H9 (cell line): ENCODE measurements around the gene STRADA. TPM values are rescaled to one million over a fixed set of nuclear protein-coding genes. Genes with fewer than 3 reads are reported as not detected.

Experiments used
- DNase-seq: peaks from one replicate; pipeline ENCODE4 v3.0.0-alpha.2; 2017
- H2AFZ ChIP-seq: one replicate; pipeline ENCODE4 v1.6.1; 2013; ENCODE audit warnings: mild to moderate bottlenecking, low read length, control low read depth, moderate library complexity
- H2AK5ac ChIP-seq: 2 replicates; pipeline ENCODE4 v1.6.1; 2013; ENCODE audit warnings: low read length, control low read depth, mixed read lengths; ENCODE audit not compliant: insufficient read length
- H2BK120ac ChIP-seq: one replicate; pipeline ENCODE4 v1.6.1; 2013; ENCODE audit warnings: low read depth, mild to moderate bottlenecking, low read length, control low read depth, inconsistent platforms; ENCODE audit not compliant: poor library complexity, severe bottlenecking
- H2BK12ac ChIP-seq: 2 replicates; pipeline ENCODE4 v1.6.1; 2013; ENCODE audit warnings: low read length, control low read depth, mixed read lengths, low read depth; ENCODE audit not compliant: insufficient read length
- H2BK15ac ChIP-seq: 2 replicates; pipeline ENCODE4 v1.6.1; 2013; ENCODE audit warnings: low read depth, low read length, control low read depth
- H2BK20ac ChIP-seq: one replicate; pipeline ENCODE4 v1.6.1; 2013; ENCODE audit warnings: low read depth, mild to moderate bottlenecking, low read length, control low read depth, inconsistent platforms; ENCODE audit not compliant: poor library complexity, severe bottlenecking
- H2BK5ac ChIP-seq: 2 replicates; pipeline ENCODE4 v1.6.1; 2013; ENCODE audit warnings: low read length, control low read depth, mixed read lengths; ENCODE audit not compliant: insufficient read length
- H3K14ac ChIP-seq: 2 replicates; pipeline ENCODE4 v1.6.1; 2013; ENCODE audit warnings: low read length, control low read depth; ENCODE audit not compliant: insufficient read depth
- H3K18ac ChIP-seq: 2 replicates; pipeline ENCODE4 v1.6.1; 2013; ENCODE audit warnings: low read depth, mild to moderate bottlenecking, mixed read lengths, low read length, control low read depth; ENCODE audit not compliant: insufficient read length
- H3K23ac ChIP-seq: 2 replicates; pipeline ENCODE4 v1.6.1; 2013; ENCODE audit warnings: low read length, control low read depth, mixed read lengths, low read depth; ENCODE audit not compliant: insufficient read length
- H3K23me2 ChIP-seq: 2 replicates; pipeline ENCODE4 v1.6.1; 2013; ENCODE audit warnings: low read depth, mild to moderate bottlenecking, mixed read lengths, low read length, control low read depth; ENCODE audit not compliant: insufficient read length, poor library complexity, severe bottlenecking
- H3K27ac ChIP-seq: 2 replicates; pipeline ENCODE4 v1.5.1; 2013; ENCODE audit warnings: low read length, control low read depth, mixed read lengths, low read depth; ENCODE audit not compliant: insufficient read length
- H3K27me3 ChIP-seq: 2 replicates; pipeline ENCODE4 v1.6.1; 2013; ENCODE audit warnings: low read length, control low read depth, inconsistent platforms; ENCODE audit not compliant: insufficient read depth
- H3K4ac ChIP-seq: 2 replicates; pipeline ENCODE4 v1.6.1; 2013; ENCODE audit warnings: low read depth, mild to moderate bottlenecking, control low read depth, inconsistent platforms, low read length, moderate library complexity
- H3K4me1 ChIP-seq: 2 replicates; pipeline ENCODE4 v1.6.1; 2013; ENCODE audit warnings: low read length, control low read depth, inconsistent platforms; ENCODE audit not compliant: insufficient read depth
- H3K4me2 ChIP-seq: 2 replicates; pipeline ENCODE4 v1.6.1; 2013; ENCODE audit warnings: low read length, control low read depth, mixed read lengths; ENCODE audit not compliant: insufficient read length, insufficient read depth
- H3K56ac ChIP-seq: 2 replicates; pipeline ENCODE4 v1.6.1; 2013; ENCODE audit warnings: low read depth, mild to moderate bottlenecking, mixed read lengths, low read length, control low read depth; ENCODE audit not compliant: insufficient read length
- H3K79me1 ChIP-seq: 2 replicates; pipeline ENCODE4 v1.6.1; 2013; ENCODE audit warnings: low read depth, mild to moderate bottlenecking, moderate library complexity, low read length, control low read depth, inconsistent platforms; ENCODE audit not compliant: insufficient read depth, poor library complexity, severe bottlenecking
- H3K79me2 ChIP-seq: 2 replicates; pipeline ENCODE4 v1.6.1; 2013; ENCODE audit warnings: low read length, control low read depth, inconsistent platforms; ENCODE audit not compliant: insufficient read depth
- H3K9ac ChIP-seq: 2 replicates; pipeline ENCODE4 v1.6.1; 2013; ENCODE audit warnings: low read length, control low read depth, mixed read lengths; ENCODE audit not compliant: insufficient read length; ENCODE audit errors: extremely low read depth
- H3K9me3 ChIP-seq: one replicate; pipeline ENCODE4 v1.6.1; 2013; ENCODE audit warnings: low read depth, low read length, inconsistent platforms; ENCODE audit not compliant: control insufficient read depth
- H3T11ph ChIP-seq: one replicate; pipeline ENCODE4 v1.6.1; 2013; ENCODE audit warnings: mild to moderate bottlenecking, low read length, control low read depth, inconsistent platforms
- H4K20me1 ChIP-seq: one replicate; pipeline ENCODE4 v1.6.1; 2013; ENCODE audit not compliant: control insufficient read depth, insufficient read length, insufficient read depth
- H4K5ac ChIP-seq: 2 replicates; pipeline ENCODE4 v1.6.1; 2013; ENCODE audit warnings: low read depth, mild to moderate bottlenecking, mixed read lengths, low read length, control low read depth; ENCODE audit not compliant: insufficient read length
- H4K8ac ChIP-seq: replicated peaks from 2 replicates; pipeline ENCODE4 v1.6.1; 2013; ENCODE audit warnings: low read length, control low read depth, mixed read lengths, low read depth; ENCODE audit not compliant: insufficient read length
- H4K91ac ChIP-seq: 2 replicates; pipeline ENCODE4 v1.6.1; 2013; ENCODE audit warnings: low read depth, mild to moderate bottlenecking, moderate library complexity, mixed read lengths, low read length, control low read depth; ENCODE audit not compliant: insufficient read length
- H3K27ac Mint-ChIP-seq, 3 experiments: 2 replicates in 2 of 3; 3 replicates in 1 of 3; pipeline ENCODE4 v1.8.0; 2020 to 2021; ENCODE audit warnings: mixed read lengths in 3 of 3, mild to moderate bottlenecking in 1 of 3, moderate library complexity in 1 of 3
- H3K27me3 Mint-ChIP-seq: 2 replicates; pipeline ENCODE4 v1.8.0; 2021; ENCODE audit warnings: low read depth, mild to moderate bottlenecking, moderate library complexity, mixed read lengths
- H3K36me3 Mint-ChIP-seq, 3 experiments: 2 replicates in 2 of 3; 3 replicates in 1 of 3; pipeline ENCODE4 v1.8.0; 2020 to 2021; ENCODE audit warnings: low read depth in 3 of 3, mixed read lengths in 3 of 3; ENCODE audit not compliant: insufficient read depth in 1 of 3
- H3K4me1 Mint-ChIP-seq, 2 experiments: 2 replicates each; pipeline ENCODE4 v1.8.0; 2020; ENCODE audit warnings: mixed read lengths in 2 of 2
- H3K4me3 Mint-ChIP-seq, 2 experiments: 2 replicates in 1 of 2; 3 replicates in 1 of 2; pipeline ENCODE4 v1.8.0; 2020 to 2021; ENCODE audit warnings: mild to moderate bottlenecking in 2 of 2, mixed read lengths in 2 of 2, moderate library complexity in 1 of 2
- H3K9me3 Mint-ChIP-seq, 2 experiments: 2 replicates in 1 of 2; 3 replicates in 1 of 2; pipeline ENCODE4 v1.8.0; 2020; ENCODE audit warnings: mild to moderate bottlenecking in 2 of 2, mixed read lengths in 2 of 2, moderate library complexity in 1 of 2
- CTCF ChIP-seq: fragments of 200-600 bp; sonication (generic); conservative IDR thresholded peaks from 3 replicates; pipeline ENCODE4 v1.8.0; 2021; ENCODE audit warnings: antibody characterized with exemption, mild to moderate bottlenecking
- WGBS: extraction: QIAGEN DNeasy Blood & Tissue Kit; methylation state at CpG from one replicate; pipeline ENCODE4 v1.1.7; 2013; ENCODE audit warnings: missing lambda C conversion rate, low lambda C conversion rate, mixed read lengths; ENCODE audit not compliant: insufficient read length; ENCODE audit errors: extremely low coverage; 5-methylcytosine and 5-hydroxymethylcytosine counted together
- total RNA-seq: library from RNA; stranded (reverse); gene quantifications from 2 replicates; pipeline ENCODE4 v1.2.1, GENCODE V29; 2021

Gene STRADA
- total RNA-seq, 1 experiment from 2014 or later: 35.0 TPM

- Mint-ChIP-seq H3K4me1 (0 out of 4 replicates have a peak, but pooled peaks cover 0 to 2% of the 10 kb centered on the region in 2 experiments), H3K9me3 (no peaks in the 10 kb centered on the region), H3K27me3 (no peaks in the 10 kb centered on the region), H3K36me3 (peaks cover 12 to 58% (median 31%) of the 10 kb centered on the region in 3 experiments; a peak in 6 of 7 replicates), H3K27ac (no peak overlapping the region), H3K4me3 (no peak overlapping the region)
- no peak for DNase-seq
- Histone ChIP-seq H3K9ac (no peak overlapping the region), H3K27me3 (no peaks in the 10 kb centered on the region), H2BK20ac (no peak overlapping the region), H3K14ac (no peak overlapping the region), H3K79me2 (peaks cover 24% of the 10 kb centered on the region), H2BK12ac (no peak overlapping the region), H3K9me3 (no peaks in the 10 kb centered on the region), H2BK5ac (no peak overlapping the region), H3K56ac (no peak overlapping the region), H2BK15ac (no peak overlapping the region), H3K79me1 (peaks cover 9% of the 10 kb centered on the region), H3K18ac (no peak overlapping the region), H3K27ac (no peak overlapping the region), H4K20me1 (peaks cover 2% of the 10 kb centered on the region), H3K4ac (no peak overlapping the region), H2BK120ac (no peak overlapping the region), H3K4me1 (no peaks in the 10 kb centered on the region), H3K4me2 (no peak overlapping the region), H4K91ac (no peak overlapping the region), H4K8ac (no peak overlapping the region), H2AFZ (no peak overlapping the region), H4K5ac (no peak overlapping the region), H3T11ph (no peak overlapping the region), H3K23ac (no peak overlapping the region), H3K23me2 (no peaks in the 10 kb centered on the region), H2AK5ac (no peak overlapping the region)
- TF ChIP-seq CTCF: no peak
- no CpG with 5 or more reads among the region's 1 CpG for WGBS
These were observed 44.5 kb upstream of the STRADA start for GRCh38 chr17:63786117-63786516.
